Measurements from ENCODE around the gene SAV1.

DNA sequence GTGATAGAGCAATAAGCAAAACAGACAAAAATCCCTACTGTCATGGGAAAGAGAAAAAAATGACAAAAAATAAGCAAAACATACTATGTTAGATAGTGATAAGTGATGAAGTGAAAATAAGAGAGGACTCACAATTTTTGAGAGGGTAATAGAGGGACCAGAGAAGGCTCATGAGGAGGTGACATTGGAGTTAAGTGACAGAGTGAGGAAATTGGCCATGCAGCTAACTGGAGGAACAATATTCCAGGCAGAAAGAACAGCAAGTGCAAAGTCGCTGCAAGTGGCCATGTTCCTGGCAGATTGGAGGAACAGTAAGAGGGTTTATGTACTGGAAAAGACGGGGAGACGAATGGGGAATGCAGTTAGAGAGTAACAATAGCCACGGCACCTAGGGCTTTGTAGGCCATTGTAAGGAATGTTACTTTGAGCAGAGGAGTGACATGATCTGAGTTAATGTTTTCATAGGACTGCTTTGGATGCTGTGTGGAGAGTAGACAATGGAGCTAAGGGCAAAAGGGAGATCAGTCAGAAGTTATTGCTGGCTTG lies 1.4 kb upstream of the SAV1 start:
- TF ChIP-seq, protein P1, sequence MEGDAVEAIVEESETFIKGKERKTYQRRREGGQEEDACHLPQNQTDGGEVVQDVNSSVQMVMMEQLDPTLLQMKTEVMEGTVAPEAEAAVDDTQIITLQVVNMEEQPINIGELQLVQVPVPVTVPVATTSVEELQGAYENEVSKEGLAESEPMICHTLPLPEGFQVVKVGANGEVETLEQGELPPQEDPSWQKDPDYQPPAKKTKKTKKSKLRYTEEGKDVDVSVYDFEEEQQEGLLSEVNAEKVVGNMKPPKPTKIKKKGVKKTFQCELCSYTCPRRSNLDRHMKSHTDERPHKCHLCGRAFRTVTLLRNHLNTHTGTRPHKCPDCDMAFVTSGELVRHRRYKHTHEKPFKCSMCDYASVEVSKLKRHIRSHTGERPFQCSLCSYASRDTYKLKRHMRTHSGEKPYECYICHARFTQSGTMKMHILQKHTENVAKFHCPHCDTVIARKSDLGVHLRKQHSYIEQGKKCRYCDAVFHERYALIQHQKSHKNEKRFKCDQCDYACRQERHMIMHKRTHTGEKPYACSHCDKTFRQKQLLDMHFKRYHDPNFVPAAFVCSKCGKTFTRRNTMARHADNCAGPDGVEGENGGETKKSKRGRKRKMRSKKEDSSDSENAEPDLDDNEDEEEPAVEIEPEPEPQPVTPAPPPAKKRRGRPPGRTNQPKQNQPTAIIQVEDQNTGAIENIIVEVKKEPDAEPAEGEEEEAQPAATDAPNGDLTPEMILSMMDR (conservative IDR thresholded peaks at IDR 0.05; ENCODE audit: low read depth, low read length): no peak
- no peak for TF ChIP-seq EZH2 (IDR thresholded peaks at IDR 0.05; ENCODE audit: low read length, unreplicated experiment)

Data from PC-3 (cell line).